Uterus (tissue), 4 donors: ENCODE measurements around the gene ZFR. TPM values are rescaled to one million over a fixed set of nuclear protein-coding genes. Genes with fewer than 3 reads are reported as not detected.

Experiments used
- DNase-seq, 2 donors: peaks; one replicate each; pipeline ENCODE4 v3.0.0-alpha.2; 2019 to 2020
- H3K27ac ChIP-seq, 2 donors: fragments of 200-600 bp; sonication (generic); 1 replicate in 1 of 2; 2 replicates in 1 of 2; pipeline ENCODE4 v1.5.1; 2016 to 2018
- H3K27me3 ChIP-seq, 2 donors: fragments of 200-600 bp; sonication (generic); one replicate each; pipeline ENCODE4 v1.5.1; 2018 to 2019; ENCODE audit warnings: control low read depth in 1 of 2
- H3K36me3 ChIP-seq, 2 donors: fragments of 200-600 bp; sonication (generic); one replicate each; pipeline ENCODE4 v1.5.1; 2019; ENCODE audit warnings: control low read depth in 1 of 2
- H3K4me1 ChIP-seq, 2 donors: fragments of 200-600 bp; sonication (generic); one replicate each; pipeline ENCODE4 v1.5.1; 2018 to 2019; ENCODE audit warnings: control low read depth in 1 of 2
- H3K4me3 ChIP-seq, 2 donors: fragments of 200-600 bp; sonication (generic); 1 replicate in 1 of 2; 2 replicates in 1 of 2; pipeline ENCODE4 v1.5.1; 2018 to 2019; ENCODE audit warnings: mild to moderate bottlenecking in 1 of 2
- H3K9me3 ChIP-seq, 2 donors: fragments of 200-600 bp; sonication (generic); one replicate each; pipeline ENCODE4 v1.5.1; 2019; ENCODE audit warnings: control low read depth in 1 of 2
- CTCF ChIP-seq, 4 experiments: fragments of 200-600 bp in 2 of 4; fragments of 450-650 bp in 2 of 4; sonication (generic) in 2 of 4; IDR thresholded peaks; one replicate each; pipeline ENCODE4 v1.5.1; 2016 to 2019; ENCODE audit warnings: antibody characterized with exemption in 4 of 4, mild to moderate bottlenecking in 2 of 4, moderate library complexity in 1 of 4
- POLR2A ChIP-seq, 2 donors: fragments of 450-650 bp; IDR thresholded peaks; one replicate each; pipeline ENCODE4 v1.6.1; 2016; ENCODE audit warnings: antibody characterized with exemption in 2 of 2, mild to moderate bottlenecking in 1 of 2, moderate library complexity in 1 of 2
- intact Hi-C: fragments of 100-400 bp; cut with DNase I; formaldehyde crosslinking; loops from one replicate; pipeline ENCODE4 v1.15.1; 2023; ENCODE audit warnings: low total_unique reads
- total RNA-seq, 4 donors: library from RNA; depleted of rRNA in 3 of 4; stranded (reverse); fragments of >200 nt in 3 of 4; gene quantifications; one replicate each; pipeline versions ENCODE4 v1.1.0 to v1.2.4, GENCODE V29; 2014 to 2023
- donor health status: DM: yes; HTN: yes; CAD: no.

The ZFR gene
- total RNA-seq, 4 donors from 2014 or later: 54.1 to 108 (median 72.5) TPM

DNA sequence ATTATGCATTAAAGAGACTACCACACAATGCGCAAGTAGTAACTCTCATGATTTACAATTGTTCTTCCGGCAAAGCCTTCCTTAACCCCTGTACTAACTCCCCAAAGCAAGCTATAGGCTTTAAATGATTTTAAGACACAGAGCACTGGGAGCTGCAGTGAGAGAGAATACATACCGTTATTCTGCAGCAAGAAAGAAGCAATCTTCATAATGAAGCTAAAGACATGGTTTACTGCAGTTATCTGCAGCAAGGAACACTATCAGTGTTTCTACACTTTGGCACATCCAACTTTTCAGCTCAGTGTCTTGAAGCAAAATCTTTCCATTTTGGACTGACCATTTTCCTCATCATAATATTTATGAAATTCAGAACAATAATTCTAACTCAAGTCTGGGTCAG, 61.0 kb downstream of the ZFR start:
- no peaks in the 10 kb centered on the region for H3K36me3 ChIP-seq

DNA sequence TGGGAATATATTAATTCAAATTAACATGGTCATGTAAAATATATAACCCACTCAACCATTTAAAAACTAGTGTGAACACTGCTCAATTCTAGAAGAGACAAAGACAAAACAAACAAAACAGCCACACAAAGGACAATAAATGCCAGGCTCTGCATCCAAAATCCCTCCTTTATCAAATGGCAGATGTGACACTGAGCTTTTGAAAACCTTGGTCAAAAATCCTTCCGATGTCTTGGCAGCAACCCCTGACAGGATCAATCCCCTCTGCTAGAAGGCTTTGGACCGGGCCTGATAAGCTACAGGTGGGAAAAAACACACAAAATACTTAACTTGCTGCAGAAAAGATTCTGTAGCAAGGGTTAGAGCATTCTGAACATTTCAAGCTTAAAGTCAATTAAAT, 61.5 kb downstream of the ZFR start:
- Histone ChIP-seq H3K4me3 (no peak overlapping the region), H3K27me3 (no peaks in the 10 kb centered on the region), H3K27ac (no peak overlapping the region), H3K9me3 (no peaks in the 10 kb centered on the region), H3K4me1 (peaks cover 0 to 15% of the 10 kb centered on the region in 2 donors), H3K36me3 (no peaks in the 10 kb centered on the region)
- no peak for TF ChIP-seq POLR2A (IDR thresholded peaks at IDR 0.05)
- TF ChIP-seq CTCF (IDR thresholded peaks at IDR 0.05): no peak
- intact Hi-C loops: no loop called here
- DNase-seq: no peak

More for the DNA sequence above, 61.0 kb downstream of the ZFR start:
- Histone ChIP-seq H3K4me3 (no peak overlapping the region), H3K27ac (no peak overlapping the region), H3K27me3 (no peaks in the 10 kb centered on the region), H3K9me3 (no peaks in the 10 kb centered on the region), H3K4me1 (peaks cover 0 to 15% of the 10 kb centered on the region in 2 donors)
- TF ChIP-seq POLR2A (IDR thresholded peaks at IDR 0.05): no peak
- no peak for TF ChIP-seq CTCF (IDR thresholded peaks at IDR 0.05)
- intact Hi-C loops: no loop called here
- DNase-seq: no peak

DNA sequence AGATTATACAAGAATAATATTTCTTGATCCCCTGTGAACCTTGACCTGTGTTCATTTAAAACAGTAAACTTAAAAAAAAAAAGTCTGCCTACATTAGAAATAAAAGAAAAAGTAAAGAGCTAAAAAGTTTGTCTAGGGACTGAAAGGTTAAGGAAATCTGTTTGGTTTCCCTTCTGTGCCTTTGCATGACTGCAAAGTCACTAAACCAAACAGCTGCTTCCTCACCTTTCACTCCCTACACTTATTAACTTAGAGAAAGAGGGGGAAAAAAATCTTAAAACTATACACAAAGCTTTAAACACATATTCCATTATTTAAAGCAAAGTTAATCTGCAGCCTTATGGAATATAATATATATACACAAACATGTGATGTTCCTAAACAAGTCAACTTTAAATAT, 65.1 kb downstream of the ZFR start:
- H3K9me3 ChIP-seq: no peaks in the 10 kb centered on the region
- H3K27ac ChIP-seq: no peak overlapping the region
- H3K27me3 ChIP-seq: no peaks in the 10 kb centered on the region
- peaks cover 0 to 2% of the 10 kb centered on the region in 2 donors for H3K4me1 ChIP-seq
- intact Hi-C loops: no loop called here
- H3K36me3 ChIP-seq: no peaks in the 10 kb centered on the region
- TF ChIP-seq CTCF (IDR thresholded peaks at IDR 0.05) (no peak), POLR2A (IDR thresholded peaks at IDR 0.05) (no peak)
- no peak for DNase-seq
- no peak overlapping the region for H3K4me3 ChIP-seq

DNA sequence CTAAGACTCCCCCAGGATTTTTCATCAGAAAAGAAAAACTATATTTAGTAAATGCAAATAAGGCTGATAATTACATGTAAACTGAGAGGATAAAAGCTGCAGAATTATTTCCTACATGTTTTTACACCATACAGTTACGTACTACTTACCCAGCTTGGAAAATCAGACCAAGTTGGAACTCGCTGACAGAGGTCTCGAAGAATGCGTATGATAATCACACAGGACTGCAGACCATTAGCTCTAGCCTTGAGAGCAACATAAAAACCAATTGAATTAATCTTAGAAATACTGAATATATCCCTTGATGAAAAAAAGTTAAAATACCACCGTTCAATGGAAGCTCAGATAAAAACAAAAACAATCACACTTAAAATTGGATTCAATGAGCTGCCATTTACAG, 65.6 kb downstream of the ZFR start:
- intact Hi-C loops: no loop called here
- Histone ChIP-seq H3K27ac (no peak overlapping the region), H3K9me3 (no peaks in the 10 kb centered on the region), H3K4me3 (no peak overlapping the region), H3K27me3 (no peaks in the 10 kb centered on the region), H3K36me3 (no peaks in the 10 kb centered on the region), H3K4me1 (no peaks in the 10 kb centered on the region)
- TF ChIP-seq CTCF (IDR thresholded peaks at IDR 0.05) (no peak), POLR2A (IDR thresholded peaks at IDR 0.05) (no peak)
- no peak for DNase-seq

DNA sequence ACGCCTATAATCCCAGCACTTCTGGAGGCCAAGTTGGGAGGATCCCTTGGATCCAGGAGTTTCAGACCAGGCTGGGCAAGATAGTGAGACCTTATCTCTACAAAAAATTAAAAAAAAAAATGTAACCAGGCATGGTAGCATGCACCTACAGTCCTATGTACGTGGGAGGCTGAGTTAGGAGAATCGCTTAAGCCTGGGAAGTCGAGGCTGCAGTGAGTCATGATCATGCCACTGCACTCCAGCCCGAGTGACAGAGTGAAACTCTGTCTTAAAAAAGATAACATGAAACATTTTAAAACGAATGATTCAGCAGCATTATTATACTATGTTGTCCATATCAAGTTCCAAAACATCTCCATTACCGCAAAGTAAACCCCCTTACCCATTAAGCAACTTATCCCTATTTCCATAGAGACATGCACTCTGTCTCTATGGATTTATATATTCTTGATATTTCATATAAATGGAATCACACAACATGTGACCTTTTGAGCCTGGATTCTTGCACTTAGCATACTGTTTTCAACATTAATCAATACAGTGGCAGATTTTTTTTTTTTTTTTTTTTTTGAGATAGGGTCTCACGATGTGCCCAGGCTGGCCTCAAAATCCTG, 74.9 kb downstream of the ZFR start:
- DNase-seq: no peak
- H3K4me3 ChIP-seq: no peak overlapping the region
- no peaks in the 10 kb centered on the region for H3K4me1 ChIP-seq
- H3K27ac ChIP-seq: no peak overlapping the region
- no peaks in the 10 kb centered on the region for H3K36me3 ChIP-seq
- H3K27me3 ChIP-seq: no peaks in the 10 kb centered on the region
- no peaks in the 10 kb centered on the region for H3K9me3 ChIP-seq
- intact Hi-C loops: no loop called here
- TF ChIP-seq CTCF (IDR thresholded peaks at IDR 0.05): no peak
- TF ChIP-seq POLR2A (IDR thresholded peaks at IDR 0.05): no peak
